ENCODE results near the gene CES2.

DNA sequence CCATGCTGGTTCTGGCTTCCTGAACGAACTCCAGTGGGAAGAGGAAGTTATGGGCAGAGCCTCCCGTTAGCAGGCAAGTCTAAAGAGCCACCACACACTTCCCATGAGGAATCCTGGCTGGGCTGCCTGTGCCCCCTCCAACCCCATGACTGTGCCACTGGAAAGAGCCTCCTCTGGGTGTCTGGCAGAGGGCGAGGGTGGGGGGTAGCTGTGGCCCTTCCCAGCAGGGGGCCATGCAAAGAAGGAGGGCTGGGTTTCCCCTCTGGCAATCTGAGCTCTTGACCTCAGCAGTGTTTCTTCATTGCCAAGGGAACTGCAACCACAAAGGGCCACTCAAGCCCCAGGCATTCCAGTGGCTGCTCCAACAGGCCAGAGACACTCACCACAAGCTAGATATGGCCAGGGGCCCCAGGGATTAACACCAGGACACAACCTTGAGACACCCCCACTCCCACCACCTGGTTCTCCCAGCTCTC lies 8.3 kb upstream of the CES2 start:
- TF ChIP-seq CTCF (IDR thresholded peaks at IDR 0.05; ENCODE audit: low read depth, low read length) (no peak), EZH2phosphoT487 (IDR thresholded peaks at IDR 0.05; ENCODE audit: low read depth) (no peak)
